RPMI7951 (cell line): ENCODE results near the gene DAPK1. TPM values are rescaled to one million over a fixed set of nuclear protein-coding genes. Genes with fewer than 3 reads are reported as not detected.
"Not testable (repeated sequence)": the region's sequence is repeated elsewhere in the genome, so short reads cannot be mapped to it uniquely, and the experiment has no call there.

Experiments used
- DNase-seq: peaks from one replicate; pipeline ENCODE4 v3.0.0-alpha.2; 2012; ENCODE audit warnings: low read depth
- total RNA-seq: library from RNA; depleted of rRNA; stranded (reverse); fragments of >200 nt; shearing (Covaris generic); gene quantifications from 2 replicates; pipeline ENCODE4 v1.2.3, GENCODE V29; 2014

The DAPK1 gene
- total RNA-seq, 1 experiment from 2014 or later, result 0.12 TPM

DNA sequence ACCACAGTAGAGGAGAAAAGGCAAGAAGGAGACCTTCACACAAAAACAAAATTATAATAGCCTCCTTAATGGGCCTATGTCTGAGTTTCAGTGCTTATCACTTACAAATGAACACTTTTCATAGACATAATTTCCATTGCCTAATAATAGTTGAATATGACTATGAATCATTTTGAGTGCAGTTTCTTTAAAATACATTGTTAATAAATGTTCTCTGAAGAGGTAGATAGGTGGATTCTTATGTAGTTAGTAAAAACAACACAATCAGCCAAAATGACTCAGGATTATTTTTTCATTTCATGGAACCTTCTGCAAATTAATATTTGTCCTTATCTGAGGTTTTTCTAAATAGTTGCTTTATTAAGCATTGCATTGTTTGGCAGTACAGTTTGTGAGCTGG, 45.6 kb downstream of the DAPK1 start:
- no peak for DNase-seq

DNA sequence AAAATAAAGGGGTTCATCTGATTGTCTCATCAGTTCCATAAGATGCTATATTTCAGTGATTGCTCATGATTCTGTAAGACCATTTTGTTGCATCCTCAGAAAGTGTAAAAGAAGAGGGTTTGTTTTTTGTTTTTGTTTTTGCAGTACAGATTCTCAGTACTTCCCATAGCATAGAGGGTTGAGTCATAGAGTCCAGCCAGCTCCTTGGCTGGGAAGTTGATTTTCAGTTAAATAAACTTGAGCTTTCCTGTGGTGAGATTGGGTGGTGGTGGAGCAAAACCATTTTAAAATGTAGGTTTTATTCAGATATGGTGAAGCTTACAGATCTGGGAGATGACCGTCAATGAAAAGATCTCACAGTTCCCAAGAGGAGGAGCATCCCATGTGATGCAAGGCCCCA, 48.2 kb downstream of the DAPK1 start:
- no peak for DNase-seq

DNA sequence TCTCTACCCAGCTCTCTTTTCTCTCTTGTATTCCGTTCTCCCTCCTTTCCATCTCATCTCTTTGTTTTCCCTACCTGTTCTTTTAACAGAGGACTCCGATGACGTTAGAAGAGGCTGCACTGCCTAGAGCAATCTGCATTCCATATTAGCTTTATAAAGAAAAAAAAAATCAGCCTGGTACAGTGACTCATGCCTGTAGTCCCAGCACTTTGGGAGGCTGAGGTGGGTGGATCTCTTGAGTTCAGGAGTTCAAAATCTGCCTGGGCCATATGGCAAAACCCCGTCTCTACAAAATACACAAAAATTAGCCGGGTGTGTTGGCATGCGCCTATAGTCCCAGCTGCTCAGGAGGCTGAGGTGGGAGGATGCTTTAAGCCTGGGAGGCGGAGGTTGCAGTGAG, 49.0 kb downstream of the DAPK1 start:
- peak; percentile 14 for DNase-seq

DNA sequence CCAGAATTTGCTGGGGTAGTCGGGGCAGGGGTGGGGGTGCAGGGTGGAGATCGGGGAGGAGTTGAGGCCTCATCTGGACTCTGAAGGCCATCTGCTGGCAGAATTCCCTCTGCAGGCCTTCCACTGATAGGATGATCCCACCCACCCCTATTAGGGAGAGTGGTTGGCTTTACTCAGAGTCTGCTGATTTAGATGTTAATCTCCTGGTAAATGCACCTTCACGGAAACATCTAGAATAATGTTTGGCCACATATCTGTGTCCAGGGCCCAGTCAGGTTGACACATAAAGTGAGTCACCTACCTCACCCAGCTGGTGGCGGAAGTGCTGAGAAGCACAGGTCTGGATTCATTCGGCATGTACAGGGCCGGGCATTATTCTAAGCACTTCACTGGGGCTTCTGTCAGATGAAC, 50.0 kb downstream of the DAPK1 start:
- DNase-seq, result no peak

DNA sequence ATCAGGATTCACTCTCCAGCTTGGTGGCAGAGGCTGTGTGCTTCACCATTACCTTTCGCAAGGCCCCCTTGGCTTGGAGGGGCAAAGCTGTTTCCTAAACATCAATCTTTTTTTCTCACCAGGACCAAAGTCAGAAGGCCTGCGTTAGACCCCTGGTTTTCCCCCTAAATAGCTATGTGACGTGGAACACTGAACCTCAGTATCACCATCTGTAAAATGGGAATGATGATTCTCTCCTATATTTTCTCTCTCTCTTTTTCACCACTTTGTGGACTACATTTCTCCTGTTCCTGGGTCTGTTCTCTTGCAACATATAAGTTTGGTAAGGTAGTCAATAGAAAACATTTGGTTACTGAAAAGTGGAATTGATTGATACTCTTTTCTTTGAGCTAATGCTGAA, 50.5 kb downstream of the DAPK1 start:
- no peak for DNase-seq

DNA sequence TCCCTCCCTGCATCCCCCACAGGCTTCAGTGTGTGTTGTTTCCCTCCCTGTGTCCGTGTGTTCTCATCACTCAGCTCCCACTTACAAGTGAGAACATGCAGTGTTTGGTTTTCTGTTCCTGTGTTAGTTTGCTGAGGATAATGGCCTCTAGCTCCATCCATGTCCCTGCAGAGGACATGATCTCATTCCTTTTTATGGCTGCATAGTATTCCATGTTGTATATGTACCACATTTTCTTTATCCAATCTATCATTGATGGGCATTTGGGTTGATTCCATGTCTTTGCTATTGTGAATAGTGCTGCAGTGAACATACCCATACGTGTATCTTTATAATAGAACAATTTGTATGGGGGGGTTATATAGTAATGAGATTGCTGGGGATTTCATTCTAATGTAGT, 51.4 kb downstream of the DAPK1 start:
- DNase-seq, result not testable (repeated sequence)

DNA sequence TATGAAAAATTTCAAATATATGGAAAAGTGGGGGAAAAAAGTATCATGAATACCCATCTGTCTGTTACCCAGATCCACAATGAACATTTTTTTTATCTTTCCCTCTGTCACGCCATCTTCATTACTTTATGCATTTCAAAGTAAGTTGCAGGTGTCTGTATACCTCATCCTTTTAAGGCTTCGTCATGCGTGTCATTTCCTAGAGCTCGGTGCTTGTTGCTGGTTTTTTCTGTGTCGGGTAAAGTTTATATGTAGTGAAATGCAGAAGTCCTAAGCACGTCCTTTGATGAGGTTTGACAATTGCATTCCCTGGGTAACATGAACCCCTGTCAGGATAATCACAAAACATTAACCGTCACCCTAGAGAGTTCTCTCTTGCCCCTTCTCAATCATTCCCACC, 52.1 kb downstream of the DAPK1 start:
- DNase-seq, result no peak

DNA sequence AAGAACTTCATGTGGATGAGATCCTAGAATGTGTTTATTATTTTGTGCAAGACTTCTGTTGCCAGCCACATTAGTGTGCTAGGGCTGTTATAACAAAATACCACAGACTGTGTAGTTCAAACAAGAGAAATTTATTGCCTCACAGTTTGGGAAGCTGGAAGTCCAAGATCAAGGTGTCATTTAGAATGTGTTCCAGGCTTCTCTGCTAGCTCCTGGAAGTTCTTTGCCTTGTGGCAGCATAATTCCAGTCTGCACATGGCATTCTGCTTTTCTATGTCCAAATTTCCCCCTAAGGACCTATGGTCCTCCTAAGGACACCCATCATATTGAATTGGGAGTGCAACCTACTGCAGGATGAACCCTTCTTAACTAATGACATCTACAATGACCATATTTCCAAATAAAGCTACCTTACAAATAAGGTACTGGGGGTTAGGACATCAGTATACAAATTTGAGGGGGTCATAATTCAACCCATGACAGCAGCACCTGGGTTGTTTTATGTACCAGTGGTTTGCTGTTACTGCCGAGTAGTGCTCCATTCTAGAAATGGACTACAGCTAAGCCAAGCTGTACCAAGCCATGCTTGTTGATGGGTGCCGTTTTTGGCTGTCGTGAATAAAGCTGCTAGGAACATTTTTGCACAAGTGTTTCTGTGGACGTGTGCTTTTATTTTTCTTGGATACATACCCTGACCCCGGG, 52.7 kb downstream of the DAPK1 start:
- DNase-seq, result no peak

DNA sequence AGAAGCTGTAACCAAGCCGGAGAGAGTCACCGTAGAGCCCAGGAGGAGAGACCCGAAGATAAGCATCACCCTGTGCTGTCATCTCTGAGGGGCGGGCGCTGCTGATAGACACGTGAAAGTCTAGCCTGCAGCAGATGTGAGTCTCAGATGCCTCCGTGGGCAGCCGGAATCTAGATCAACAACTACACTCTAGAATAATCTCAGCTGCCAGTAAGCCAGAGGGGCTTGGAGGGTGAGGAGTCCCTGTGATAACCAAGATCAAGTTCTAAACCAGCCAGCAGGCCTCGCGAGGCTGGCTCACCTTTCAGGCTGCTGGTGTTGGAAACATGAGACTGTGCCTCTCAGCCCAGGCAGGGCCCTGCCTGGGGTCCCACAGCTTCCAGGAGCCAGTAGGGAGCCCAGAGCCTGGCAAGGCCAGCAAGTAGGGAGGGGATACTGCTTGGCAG, 54.1 kb downstream of the DAPK1 start:
- DNase-seq, result no peak

DNA sequence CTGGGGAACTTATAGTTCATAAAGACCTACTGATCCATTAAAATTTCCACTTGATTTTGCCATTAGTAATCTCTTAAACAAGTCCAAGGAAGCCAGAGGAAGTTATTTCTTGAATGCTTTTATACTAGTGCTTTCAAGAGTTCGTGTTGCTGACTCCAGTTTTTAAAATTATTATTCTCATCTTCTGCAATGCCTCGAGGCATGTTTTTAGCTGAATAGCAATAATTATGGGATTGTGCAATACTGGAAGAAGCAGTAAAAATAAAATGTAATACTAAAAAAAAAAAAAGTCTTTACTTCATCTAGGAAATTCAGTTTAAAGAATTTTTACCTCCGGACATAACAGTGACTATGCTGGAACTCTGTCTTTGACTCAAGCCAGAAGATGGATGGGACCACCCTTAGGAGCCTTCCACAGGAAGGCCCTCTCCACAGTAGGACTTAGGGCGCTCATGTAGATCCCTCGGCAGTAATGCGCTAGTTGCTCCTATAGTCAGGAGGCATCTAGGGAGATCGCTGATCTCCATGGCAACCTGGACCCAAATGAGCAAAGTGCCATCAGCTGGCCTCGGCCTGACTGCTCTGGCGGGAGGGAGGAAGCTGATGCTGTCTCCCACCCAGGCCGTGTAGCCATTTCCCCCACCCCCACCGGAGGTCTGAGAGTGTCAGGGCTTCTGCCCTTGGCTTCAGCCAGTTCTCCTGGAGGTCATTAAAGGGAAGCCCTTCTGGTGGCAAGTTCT, 56.7 kb downstream of the DAPK1 start:
- no peak for DNase-seq

DNA sequence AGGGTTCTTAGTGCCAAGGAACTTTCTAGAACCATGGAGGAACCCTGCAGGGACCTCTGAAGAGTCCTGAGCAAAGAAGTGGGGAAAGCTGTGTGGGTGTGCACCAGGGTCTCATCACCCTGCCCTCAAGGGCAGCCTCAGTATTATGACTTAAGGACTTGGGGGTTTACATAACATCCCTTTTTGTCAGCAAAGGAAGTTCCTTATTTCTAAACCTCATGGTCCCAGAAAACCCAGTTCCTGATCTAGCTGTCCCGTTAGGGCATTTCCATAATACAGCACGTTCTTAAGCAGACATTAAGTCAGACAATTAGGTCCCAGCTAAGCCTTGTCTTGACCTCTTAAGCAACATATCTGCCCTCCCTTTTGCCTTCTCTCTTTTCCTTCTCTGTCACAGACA, 57.3 kb downstream of the DAPK1 start:
- no peak for DNase-seq

DNA sequence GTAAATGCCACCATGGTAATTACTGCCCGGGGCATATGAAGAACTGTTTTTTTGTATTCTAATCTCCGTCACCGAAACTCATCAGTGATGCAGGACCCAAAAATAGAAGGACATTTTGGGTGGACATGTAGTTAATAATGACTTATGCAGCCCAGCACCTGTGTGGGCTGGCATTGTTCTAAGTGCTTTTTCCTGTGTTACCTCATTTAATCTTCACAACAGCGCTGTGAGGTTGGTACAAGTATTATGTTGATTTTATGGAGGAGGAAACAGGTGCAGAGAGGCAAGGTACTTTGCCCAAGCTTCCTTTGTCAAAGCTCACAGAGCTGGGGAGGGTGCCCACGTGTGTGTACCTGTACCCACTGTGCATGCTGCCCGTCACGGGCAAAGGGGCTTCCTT, 58.4 kb downstream of the DAPK1 start:
- DNase-seq, result no peak

DNA sequence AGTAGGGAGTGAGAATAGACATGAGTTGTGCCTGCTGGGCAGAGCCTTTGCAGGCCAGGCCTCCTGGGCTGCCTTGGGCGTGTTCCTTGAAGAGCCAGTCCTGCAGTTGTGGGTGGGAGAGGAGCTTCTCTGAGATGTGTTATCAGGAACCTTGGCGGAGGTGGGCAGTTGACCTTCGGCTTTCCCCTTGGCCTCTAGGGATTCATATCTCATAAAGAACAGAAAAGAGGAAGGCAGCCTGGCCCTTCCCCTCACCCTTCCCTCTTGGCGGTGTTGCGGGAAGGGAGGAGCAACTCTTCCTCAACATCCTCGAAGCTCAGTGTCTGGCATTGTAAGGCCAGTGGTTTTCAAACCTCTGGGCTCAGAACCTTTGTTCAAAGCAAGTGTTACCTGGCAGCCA, 59.2 kb downstream of the DAPK1 start:
- DNase-seq, result no peak

DNA sequence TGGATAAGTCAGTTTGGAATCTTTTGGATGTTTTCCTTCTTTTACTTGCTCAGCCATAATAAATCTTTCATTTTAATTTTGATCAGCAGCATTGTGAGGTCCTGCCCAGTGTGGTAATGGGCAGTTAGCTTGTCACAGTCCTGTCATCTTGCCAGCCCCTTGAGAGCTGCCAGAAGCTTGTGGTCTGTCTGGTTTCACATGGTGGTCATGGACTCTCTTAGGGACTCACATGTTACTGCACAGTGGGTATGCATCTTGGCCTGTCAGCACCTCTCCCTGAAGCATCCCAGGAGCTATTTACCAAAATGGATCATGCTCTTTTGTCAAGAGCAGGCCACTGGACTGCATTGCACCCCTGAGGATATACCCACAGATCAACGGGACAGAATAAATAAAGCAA, 60.3 kb downstream of the DAPK1 start:
- peak; percentile 17 for DNase-seq

DNA sequence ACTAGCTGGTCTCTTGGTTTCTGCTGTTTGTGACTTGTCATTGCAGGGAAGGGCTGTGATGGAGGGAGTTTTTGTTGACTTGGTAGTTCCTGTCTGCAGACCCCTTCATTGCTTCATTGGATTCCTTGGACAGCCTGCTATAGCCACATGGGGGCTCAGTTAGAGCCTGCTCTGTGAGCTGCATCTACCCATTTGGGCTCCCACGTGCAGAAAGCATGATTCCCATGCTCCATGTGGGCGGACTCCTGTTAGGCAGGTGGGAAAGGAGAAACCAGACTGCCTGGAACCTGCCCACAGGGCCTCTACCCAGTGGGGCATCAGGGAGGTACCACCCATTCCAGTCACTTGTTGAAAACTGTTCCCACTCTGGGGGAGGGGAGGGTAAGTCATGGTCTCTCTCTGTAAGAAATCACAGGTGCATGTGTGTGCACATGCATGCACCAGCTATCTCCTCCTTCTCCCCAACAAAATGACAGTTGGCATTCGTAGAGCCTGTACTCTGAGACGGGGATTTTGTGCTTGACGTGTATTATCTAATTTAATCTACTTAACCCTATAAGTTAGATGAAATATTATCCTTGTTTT, 61.0 kb downstream of the DAPK1 start:
- no peak for DNase-seq

DNA sequence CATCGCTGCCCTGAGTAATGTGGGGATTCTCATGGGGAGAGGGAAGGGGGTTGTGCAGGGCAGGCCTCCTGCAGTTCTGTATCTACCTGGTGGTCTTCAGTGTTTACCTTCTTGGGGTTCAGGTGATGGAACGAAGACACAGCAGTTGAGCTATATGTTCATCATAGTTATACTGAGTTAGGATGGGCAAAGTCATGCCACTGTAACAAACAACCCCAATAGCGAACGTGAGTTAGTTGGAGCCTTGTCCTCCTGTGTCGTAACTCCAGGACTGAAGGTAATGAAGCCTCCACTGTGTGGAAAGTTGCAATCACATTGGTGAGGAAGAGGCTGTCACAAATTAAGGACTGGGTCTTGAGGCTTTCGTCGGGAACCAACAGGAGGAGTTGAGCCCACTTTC, 64.4 kb downstream of the DAPK1 start:
- DNase-seq, result no peak

DNA sequence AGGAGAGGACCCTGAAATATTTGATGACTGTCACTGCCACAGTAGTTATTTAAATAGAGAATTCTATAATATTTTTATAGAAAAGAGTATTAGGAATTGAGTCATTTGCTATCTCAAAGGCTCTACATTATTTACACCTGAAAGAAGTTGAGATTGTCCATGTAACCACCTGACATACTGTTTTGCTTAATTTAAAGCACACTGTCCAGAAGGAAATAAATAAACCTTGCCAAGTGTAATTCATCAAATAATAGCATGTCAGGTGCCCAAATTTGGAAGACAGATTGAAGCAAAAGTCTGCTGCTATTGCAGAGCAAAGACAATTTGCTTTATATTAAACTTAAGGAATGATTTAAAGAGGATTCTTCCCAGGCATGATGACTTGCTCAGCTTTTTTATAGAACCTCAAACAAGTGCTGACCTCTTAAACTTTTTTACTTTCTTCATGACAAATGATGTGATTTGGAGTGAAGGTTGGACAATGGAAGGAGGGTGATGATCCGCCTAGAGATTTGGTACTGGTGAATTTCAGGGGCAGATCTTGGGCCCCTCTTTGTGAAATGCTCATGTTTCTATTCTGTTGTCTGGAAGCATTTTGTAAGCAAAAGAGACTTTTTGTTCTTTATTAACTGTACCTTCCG, 65.0 kb downstream of the DAPK1 start:
- no peak for DNase-seq

DNA sequence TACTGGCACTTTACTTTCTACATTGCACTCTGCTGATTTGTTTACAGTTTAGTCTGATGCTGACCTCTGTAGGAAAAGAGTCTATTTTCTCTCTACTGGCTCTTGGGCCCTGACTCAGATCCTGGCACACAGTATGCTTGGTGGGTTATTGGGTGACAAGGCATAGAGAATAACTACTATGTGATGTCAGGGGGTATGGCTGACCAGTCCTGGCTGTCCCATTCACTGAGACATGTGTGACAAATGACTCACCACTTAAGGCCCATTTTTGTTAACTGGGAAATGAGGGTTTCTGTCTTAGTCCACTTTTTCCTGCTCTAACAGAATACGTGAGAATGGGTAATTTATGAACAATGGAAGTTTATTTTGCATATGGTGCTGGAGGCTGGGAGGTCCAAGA, 66.4 kb downstream of the DAPK1 start:
- DNase-seq, result peak; percentile 41

DNA sequence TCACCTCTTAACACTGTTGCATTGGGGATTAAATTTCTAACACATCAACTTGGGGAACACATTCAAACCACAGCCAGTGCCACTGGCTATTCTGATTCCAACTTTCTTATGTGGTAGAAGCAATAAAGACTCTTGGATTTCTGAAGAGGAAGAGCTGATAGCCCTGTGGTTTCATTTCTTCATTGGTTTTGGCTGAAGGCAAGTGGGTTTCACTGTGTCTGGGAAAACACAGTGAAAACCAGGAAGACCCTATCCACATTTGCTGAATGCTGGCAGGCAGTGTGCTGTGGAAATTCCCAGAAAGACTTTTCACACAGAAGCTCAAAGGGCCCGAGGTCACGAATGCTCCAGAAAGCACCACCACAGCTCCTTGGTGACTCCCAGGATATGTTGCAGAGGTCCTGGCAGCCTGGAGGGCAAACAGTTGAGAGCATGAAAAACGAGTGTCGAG, 67.1 kb downstream of the DAPK1 start:
- peak; percentile 27 for DNase-seq

DNA sequence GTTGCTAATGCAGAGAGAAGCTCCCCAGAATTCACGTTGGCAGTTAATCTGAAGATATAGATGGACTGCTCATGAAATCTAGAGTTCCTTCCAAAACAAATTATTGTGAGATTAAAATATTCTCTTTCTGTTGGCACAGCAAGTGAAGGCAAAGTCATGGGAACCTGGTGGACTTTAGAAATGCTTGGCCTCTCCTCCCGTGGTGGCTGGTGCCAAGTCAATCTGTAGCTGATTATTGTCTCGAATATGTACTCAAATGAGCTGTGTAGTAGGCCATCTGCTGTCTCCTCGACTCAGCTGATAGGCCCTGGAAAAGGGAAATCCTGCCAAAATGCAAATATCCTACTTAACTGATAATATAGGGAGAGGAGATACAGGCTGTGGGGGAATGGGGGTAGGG, 69.3 kb downstream of the DAPK1 start:
- DNase-seq, result no peak

DNA sequence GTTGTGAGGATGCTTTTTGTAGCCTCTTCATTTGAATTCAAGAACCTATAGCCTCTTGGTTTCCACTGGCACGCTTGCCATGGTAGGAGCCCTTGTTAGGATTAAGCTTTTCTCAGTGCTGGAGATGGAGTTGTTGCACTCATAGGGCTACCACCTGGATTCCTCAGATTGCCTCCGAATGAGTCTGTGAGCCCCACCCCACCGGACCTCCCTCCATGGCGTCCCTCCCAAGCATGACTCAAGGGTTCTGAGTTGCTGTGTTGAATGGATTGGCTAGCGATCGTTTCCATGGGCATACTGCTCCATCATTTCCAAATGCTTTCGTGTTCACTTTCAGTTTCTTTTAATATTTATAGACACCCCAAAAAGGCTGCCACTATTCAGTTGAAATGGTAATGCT, 69.9 kb downstream of the DAPK1 start:
- DNase-seq, result no peak

DNA sequence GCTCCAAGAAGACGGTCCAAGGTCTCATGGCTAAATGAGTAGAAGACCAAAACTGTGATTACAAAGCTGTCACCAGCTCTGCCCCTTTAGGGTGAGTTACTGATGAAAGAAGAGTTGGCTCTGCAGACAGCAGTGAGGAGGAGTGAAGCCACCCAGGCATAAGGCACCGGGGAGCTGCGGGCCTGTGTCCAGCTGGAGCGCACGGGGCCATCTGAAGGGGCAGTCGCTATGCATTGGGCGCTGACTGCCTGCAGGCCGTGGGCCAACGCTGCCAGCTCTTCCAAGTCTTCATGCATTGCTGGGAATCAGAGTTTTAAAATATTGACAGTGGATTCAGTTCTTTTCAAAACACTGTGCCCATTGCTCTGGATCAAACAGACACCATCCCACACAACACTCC, 70.3 kb downstream of the DAPK1 start:
- no peak for DNase-seq

DNA sequence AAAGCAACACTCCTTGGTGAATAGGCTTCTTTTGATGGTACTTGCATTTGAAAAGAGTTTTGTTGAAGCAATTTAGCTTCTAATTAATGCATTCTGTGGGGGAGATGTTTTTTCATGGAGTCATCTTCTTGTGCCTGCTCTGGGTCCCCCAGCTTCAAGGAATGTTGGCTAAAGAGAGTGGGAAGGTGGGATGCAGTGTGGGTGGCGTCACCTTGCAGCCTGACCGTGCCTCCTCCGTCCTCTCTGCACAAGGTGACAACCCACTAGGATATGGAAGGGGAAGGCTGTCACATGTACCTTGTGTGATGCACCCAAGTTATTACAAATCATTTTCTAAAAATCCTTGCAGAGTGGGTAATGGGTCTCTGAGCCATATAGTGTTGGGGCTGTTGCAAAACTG, 70.7 kb downstream of the DAPK1 start:
- DNase-seq, result no peak
